Measurements from ENCODE around the gene KCNH2.

Gene KCNH2

DNA sequence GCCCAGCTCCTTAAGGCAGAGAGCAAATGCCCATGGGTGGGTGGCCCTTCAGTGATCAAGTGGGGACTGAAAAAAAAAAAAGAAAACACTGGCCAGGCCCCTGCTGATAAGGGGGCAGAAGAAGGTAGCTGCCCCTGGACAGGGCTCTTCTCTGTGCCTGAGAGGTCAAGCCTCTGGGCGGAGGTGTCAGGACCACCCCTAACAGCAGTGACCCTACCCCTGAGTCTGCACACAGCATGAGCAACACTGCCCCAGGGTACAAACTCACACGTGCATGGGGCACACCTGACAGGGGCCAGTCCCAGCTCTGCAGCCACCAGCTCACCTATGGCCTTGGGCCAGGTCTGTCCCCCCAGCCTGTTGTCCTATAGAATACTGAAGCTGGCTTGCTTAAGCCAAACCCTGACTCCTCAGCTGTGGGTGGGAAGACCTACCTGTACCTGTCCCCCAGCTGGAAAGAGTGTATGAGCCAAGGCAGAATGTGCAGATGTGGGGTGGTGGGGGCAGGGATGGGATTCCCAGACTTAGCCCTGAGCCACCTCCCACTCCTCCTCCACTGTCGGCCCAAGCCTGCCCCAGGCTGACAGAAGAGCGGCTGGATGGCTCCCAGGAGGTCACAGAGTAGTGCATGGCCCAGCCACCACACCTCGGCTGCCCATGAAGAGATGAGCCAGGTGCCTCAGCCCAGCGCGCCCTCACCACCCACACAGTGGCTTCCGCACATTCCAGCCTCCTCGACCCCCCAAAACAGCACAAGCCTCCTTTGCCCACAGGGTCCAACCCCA, 23.7 kb downstream of the KCNH2 start:
- H3K27ac ChIP-seq: no peak overlapping the region
- no peak for TF ChIP-seq ZFX (IDR thresholded peaks at IDR 0.05; ENCODE audit: borderline replicate concordance)
- TF ChIP-seq, protein P1, sequence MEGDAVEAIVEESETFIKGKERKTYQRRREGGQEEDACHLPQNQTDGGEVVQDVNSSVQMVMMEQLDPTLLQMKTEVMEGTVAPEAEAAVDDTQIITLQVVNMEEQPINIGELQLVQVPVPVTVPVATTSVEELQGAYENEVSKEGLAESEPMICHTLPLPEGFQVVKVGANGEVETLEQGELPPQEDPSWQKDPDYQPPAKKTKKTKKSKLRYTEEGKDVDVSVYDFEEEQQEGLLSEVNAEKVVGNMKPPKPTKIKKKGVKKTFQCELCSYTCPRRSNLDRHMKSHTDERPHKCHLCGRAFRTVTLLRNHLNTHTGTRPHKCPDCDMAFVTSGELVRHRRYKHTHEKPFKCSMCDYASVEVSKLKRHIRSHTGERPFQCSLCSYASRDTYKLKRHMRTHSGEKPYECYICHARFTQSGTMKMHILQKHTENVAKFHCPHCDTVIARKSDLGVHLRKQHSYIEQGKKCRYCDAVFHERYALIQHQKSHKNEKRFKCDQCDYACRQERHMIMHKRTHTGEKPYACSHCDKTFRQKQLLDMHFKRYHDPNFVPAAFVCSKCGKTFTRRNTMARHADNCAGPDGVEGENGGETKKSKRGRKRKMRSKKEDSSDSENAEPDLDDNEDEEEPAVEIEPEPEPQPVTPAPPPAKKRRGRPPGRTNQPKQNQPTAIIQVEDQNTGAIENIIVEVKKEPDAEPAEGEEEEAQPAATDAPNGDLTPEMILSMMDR (IDR thresholded peaks at IDR 0.05): no peak

DNA sequence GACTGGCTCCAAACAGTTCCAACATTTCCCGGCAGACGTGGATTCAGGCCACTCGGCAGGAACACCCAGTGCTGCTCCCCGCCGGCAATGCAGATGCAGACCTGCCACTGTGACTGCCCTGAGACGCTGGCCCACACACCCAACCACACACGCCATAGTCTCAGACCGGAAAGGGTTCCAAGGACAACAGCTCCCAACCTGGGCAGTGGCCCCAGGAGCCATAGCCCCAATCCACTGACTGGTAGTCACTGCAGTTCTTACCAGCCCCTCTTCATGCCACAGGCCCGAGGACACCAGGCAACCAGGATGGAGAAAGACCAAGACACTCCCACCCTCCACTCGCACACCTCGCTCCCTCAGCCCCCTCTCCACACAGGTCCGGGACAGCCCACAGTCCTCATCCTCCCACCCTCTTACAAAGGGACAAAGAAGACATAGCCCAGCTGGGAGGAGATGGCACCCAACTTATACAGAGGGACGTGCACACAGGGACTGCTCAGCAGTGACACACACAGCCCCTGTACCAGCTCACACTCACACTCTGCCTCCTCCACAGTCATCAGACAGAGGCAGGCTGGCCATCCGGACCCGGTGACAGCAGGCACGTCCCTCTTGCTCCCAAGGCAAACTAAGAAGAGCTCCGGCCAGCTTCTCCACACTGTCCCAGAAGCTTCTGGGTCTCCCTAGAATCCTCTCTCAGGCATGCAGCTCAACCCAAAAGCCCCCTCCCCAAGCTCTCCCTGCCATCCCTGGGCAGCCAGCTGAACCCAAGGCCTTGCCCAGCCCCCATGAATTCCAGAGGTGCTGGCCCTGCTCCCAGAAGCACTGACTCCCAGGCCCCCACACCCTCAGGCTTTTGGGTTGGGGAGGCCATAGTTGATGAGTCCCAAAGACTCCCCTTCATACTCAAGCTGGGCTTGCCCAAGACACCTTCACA, 24.8 kb downstream of the KCNH2 start:
- no peak overlapping the region for H3K27ac ChIP-seq
- TF ChIP-seq ZFX (IDR thresholded peaks at IDR 0.05; ENCODE audit: borderline replicate concordance): no peak
- TF ChIP-seq, protein P1 (IDR thresholded peaks at IDR 0.05): no peak

DNA sequence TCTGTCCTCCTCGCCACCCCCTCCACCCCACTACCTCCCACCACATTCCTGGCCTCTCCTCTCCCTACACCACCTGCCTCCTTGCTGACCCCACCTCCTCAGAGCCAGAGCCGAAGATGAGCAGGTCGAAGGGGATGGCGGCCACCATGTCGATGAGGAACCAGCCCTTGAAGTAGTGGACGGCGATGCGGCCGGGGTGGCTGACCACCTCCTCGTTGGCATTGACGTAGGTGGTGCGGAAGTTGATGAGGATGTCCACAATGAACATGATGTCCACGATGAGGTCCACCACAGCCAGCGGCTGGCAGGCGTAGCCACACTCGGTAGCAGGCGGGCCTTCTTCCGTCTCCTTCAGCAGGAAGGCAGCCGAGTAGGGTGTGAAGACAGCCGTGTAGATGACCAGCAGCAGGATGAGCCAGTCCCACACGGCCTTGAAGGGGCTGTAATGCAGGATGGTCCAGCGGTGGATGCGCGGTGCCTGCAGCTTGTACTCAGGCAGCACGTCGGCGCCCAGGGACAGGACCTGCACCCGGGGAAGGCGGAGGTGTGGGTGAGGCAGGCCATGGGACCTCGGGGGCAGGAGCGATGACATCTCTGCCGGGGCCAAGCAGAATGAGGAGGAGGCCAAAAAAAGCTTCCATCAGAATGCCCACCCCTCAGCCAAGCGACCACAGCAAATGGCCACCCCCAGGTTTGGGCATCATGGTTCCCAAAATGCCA, 25.6 kb downstream of the KCNH2 start:
- H3K27ac ChIP-seq: no peak overlapping the region
- TF ChIP-seq, protein P1 (IDR thresholded peaks at IDR 0.05): no peak

DNA sequence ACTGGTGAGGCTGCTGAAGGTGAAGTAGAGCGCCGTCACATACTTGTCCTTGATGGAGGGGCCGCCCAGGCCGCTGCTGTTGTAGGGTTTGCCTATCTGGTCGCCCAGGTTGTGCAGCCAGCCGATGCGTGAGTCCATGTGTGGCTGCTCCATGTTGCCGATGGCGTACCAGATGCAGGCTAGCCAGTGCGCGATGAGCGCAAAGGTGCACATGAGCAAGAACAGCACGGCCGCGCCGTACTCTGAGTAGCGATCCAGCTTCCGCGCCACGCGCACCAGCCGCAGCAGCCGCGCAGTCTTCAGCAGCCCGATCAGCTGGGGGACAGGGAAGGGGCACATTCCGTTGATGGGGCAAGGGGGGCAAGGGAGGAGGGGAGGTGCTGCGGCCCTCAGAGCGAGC, 26.6 kb downstream of the KCNH2 start:
- no peak overlapping the region for H3K27ac ChIP-seq
- TF ChIP-seq, protein P1 (IDR thresholded peaks at IDR 0.05): no peak
- no peak for TF ChIP-seq ZFX (IDR thresholded peaks at IDR 0.05; ENCODE audit: borderline replicate concordance)

DNA sequence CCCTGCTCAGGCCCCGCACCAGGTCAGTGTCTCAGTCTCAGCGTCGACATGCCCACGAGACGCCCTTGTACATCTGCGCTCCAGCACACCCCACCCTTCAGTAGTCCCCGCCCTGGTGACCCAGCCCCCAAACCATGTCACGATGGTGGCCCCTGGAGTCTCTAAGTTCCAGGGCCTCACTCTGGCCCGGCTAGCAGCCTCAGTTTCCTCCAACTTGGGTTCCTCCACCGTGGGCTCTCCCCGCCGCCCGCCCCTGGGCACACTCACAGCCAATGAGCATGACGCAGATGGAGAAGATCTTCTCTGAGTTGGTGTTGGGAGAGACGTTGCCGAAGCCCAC, 27.0 kb downstream of the KCNH2 start:
- TF ChIP-seq ZFX (IDR thresholded peaks at IDR 0.05; ENCODE audit: borderline replicate concordance): no peak
- TF ChIP-seq, protein P1 (IDR thresholded peaks at IDR 0.05): no peak
- H3K27ac ChIP-seq: no peak overlapping the region

GRCh38 chr7:150950496-150951180, 27.5 kb downstream of the KCNH2 start:
- no peak for TF ChIP-seq ZFX (IDR thresholded peaks at IDR 0.05; ENCODE audit: borderline replicate concordance)
- TF ChIP-seq, protein P1 (IDR thresholded peaks at IDR 0.05): no peak
- H3K27ac ChIP-seq: no peak overlapping the region
